ENCODE measurements around the gene F2RL2. TPM values are rescaled to one million over a fixed set of nuclear protein-coding genes. Genes with fewer than 3 reads are reported as not detected.
A peak's percentile ranks its signal among the peaks of the same experiment; 100 is the strongest.

F2RL2 gene
- total and polyA plus RNA-seq, 9 donors, result 0.84 to 3.2 (median 1.0) TPM

DNA sequence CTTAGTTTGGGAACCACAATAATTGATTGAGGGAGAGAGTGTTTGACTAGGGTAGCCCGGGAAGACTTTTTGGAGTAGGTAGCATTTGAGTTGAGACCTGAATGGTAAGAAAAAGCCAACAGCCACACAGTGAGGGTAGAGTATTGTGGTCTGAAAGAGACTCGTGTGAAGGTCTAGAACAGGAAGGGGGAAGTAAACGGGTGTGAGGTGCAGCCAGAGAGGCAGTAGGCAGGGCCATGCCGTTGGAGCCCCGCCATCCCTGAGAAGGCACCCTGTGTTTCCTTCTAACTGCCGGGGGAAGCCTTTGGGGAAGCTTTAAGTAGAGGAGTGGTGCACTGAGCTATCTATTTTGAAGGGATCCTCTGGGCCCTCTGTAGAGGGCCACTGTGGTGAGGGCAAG lies 3.5 kb upstream of the F2RL2 start:
- peaks cover 5% of the 10 kb centered on the region for H3K4me1 ChIP-seq (ENCODE audit: control insufficient read depth, insufficient read depth, low read length)
- no peak overlapping the region for H3K27ac ChIP-seq (ENCODE audit: low read length)
- H3K36me3 ChIP-seq (ENCODE audit: control insufficient read depth, insufficient read depth, low read length), result no peaks in the 10 kb centered on the region
- no peaks in the 10 kb centered on the region for H3K9me3 ChIP-seq (replicated peaks; ENCODE audit: control insufficient read depth, low read depth, low read length)
- no peak for DNase-seq
- WGBS (ENCODE audit: insufficient coverage), result 73% methylated on average over 6 of the region's 6 CpGs
- no peak overlapping the region for H3K4me3 ChIP-seq (ENCODE audit: low read length)
- no peaks in the 10 kb centered on the region for H3K27me3 ChIP-seq (ENCODE audit: control insufficient read depth, insufficient read depth, low read length)

DNA sequence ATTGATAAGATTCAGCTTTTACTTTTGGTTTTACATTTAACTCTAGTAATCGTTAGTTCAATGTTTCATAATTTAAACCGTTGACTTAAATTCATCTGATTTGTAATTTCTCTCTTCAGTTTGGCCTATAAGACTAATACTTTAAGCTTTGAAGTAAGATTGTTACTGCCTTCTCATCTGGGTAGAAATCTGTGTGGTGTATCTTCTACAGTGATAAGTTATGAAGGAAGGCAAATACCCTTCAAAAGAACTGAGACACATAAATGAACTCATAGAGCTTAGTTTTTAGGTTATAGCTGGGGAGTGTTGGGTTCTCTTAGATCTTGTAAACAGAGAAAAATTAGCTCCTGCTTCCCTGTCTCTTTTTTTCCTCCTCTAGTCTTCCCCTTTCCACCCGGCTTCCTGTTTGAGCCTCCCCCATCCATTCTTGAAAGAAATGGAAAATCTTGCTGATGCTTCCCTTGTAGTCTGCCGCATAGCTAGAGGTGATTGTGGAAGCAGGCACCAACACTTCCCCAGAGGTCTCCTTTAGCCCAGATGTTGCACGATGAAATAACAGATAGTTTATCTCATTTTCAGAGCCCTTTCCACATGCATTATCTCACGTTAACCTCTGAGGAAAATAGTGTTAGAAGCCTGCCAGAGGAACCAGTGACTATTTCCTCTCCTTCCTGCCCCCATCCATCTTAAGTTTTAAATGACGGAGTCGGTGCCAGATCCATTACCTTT lies 2.0 kb upstream of the F2RL2 start:
- peak; percentile 75 for DNase-seq
- Histone ChIP-seq H3K36me3 (ENCODE audit: control insufficient read depth, insufficient read depth, low read length) (no peaks in the 10 kb centered on the region), H3K27me3 (ENCODE audit: control insufficient read depth, insufficient read depth, low read length) (no peaks in the 10 kb centered on the region), H3K4me1 (ENCODE audit: control insufficient read depth, insufficient read depth, low read length) (peaks cover 5% of the 10 kb centered on the region), H3K27ac (ENCODE audit: low read length) (peak overlapping the region; percentile 45), H3K4me3 (ENCODE audit: low read length) (no peak overlapping the region), H3K9me3 (replicated peaks; ENCODE audit: control insufficient read depth, low read depth, low read length) (no peaks in the 10 kb centered on the region)
- WGBS (ENCODE audit: insufficient coverage), result no CpG with 5 or more reads among the region's 8 CpGs

DNA sequence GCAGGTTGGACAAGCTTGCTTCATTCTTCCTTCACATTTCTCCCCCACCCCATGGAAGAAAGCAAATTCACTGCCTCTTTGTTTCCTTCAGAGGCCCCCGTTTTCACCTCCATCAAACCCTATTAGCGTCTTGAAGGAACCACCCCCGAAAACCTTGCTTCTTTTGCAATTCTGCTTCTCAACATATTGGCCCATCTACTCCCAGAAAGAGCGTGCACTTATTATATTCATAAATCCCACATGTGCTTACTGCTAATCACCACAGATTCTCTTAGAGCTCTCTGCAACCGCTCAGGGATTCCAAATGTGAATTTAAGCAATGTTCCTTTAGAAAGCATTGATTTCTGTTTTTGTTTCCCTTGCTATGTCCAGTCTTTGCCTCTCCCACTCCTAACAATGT lies 1.1 kb downstream of the F2RL2 start:
- DNase-seq, result peak; percentile 23
- Histone ChIP-seq H3K27me3 (ENCODE audit: control insufficient read depth, insufficient read depth, low read length) (no peaks in the 10 kb centered on the region), H3K4me1 (ENCODE audit: control insufficient read depth, insufficient read depth, low read length) (peaks cover 5% of the 10 kb centered on the region), H3K9me3 (replicated peaks; ENCODE audit: control insufficient read depth, low read depth, low read length) (no peaks in the 10 kb centered on the region), H3K27ac (ENCODE audit: low read length) (peak overlapping the region; percentile 45), H3K36me3 (ENCODE audit: control insufficient read depth, insufficient read depth, low read length) (no peaks in the 10 kb centered on the region), H3K4me3 (ENCODE audit: low read length) (peak overlapping the region; percentile 5)
- WGBS (ENCODE audit: insufficient coverage), result 57% methylated on average over 4 of the region's 5 CpGs

DNA sequence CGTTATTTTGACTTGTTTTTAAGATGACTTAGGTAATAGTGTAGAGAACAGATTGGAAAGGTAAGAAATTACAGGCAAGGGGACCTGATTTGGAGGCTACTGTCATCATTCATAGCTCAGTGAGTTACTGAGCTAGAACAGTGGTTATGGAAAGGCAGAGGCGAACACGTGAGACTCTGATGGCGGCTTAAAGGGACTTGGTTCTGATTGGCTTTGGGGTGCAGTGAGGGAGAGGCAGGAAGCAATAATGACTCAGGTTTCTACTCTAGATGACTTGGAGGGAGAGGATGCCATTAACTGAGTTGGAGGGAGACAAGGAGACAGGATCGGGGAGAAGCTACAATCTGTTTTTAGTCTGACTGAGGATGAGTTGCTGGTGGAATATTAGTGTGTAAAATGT lies 3.0 kb downstream of the F2RL2 start:
- Histone ChIP-seq H3K9me3 (replicated peaks; ENCODE audit: control insufficient read depth, low read depth, low read length) (no peaks in the 10 kb centered on the region), H3K36me3 (ENCODE audit: control insufficient read depth, insufficient read depth, low read length) (no peaks in the 10 kb centered on the region), H3K4me1 (ENCODE audit: control insufficient read depth, insufficient read depth, low read length) (peaks cover 5% of the 10 kb centered on the region), H3K27me3 (ENCODE audit: control insufficient read depth, insufficient read depth, low read length) (no peaks in the 10 kb centered on the region), H3K4me3 (ENCODE audit: low read length) (no peak overlapping the region), H3K27ac (ENCODE audit: low read length) (no peak overlapping the region)
- DNase-seq, result no peak
- WGBS (ENCODE audit: insufficient coverage), result 87% methylated on average over 5 of the region's 5 CpGs

DNA sequence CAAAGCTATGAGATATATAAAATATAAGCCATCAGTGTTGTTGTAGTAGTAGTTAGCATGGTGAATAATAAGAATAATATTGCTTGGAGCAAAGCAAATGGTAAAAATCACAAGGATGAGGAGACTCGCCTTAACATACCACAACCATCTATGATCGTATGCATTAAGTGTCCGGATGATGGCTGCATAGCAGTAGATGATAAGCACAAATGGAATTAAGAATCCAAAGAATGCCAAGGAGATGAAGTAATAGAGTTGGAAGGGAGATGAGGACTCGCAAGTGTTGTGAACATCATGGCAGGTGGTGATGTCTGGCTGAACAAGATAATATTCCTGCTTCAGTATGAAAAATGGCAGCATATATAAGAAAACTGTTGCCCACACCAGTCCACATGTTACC lies 5.5 kb downstream of the F2RL2 start:
- WGBS (ENCODE audit: insufficient coverage), result 83% methylated on average over 1 of the region's 4 CpGs
- no peak for DNase-seq
- H3K27me3 ChIP-seq (ENCODE audit: control insufficient read depth, insufficient read depth, low read length), result no peaks in the 10 kb centered on the region
- H3K4me3 ChIP-seq (ENCODE audit: low read length), result no peak overlapping the region
- H3K4me1 ChIP-seq (ENCODE audit: control insufficient read depth, insufficient read depth, low read length), result peaks cover 5% of the 10 kb centered on the region
- H3K9me3 ChIP-seq (replicated peaks; ENCODE audit: control insufficient read depth, low read depth, low read length), result no peaks in the 10 kb centered on the region
- H3K27ac ChIP-seq (ENCODE audit: low read length), result no peak overlapping the region
- no peaks in the 10 kb centered on the region for H3K36me3 ChIP-seq (ENCODE audit: control insufficient read depth, insufficient read depth, low read length)

DNA sequence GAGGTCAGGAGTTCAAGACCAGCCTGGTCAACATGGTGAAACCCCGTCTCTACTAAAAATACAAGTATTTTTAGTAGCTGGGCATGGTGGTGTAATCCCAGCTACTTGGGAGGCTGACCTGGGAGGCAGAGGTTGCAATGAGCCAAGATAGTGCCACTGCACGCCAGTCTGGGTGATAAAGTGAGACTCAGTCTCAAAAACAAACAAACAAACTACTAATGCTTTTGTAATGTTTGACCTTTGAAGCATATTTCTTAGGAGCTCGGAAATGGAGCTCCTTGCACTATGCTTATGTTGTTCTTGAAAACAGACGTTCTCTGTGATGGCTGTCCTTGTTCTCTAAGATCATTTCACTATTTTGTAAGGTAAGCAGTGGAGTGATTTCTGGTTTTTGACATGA lies 6.0 kb downstream of the F2RL2 start:
- no CpG with 5 or more reads among the region's 4 CpGs for WGBS (ENCODE audit: insufficient coverage)
- DNase-seq, result no peak
- no peak overlapping the region for H3K4me3 ChIP-seq (ENCODE audit: low read length)

DNA sequence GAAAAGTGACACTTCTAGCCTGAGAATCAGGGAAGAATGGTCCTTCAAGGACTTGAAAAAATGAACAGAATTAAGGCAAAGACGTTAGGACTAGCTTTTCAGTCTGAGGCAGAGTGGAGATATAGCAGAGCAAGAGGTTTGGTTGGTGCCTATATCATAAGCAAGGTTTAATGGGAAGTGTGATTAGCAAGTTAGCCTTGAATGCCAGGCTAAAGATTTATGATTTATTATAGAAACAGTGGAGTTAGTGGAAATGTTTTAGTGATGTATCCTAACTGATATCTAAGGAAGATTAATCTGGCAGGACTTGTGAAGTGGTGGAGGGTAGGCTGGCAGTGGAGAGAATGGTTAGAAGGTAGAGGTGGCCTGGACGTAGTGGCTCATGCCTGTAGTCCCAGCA lies 7.0 kb downstream of the F2RL2 start:
- no peak for DNase-seq
- Histone ChIP-seq H3K27ac (ENCODE audit: low read length) (no peak overlapping the region), H3K4me1 (ENCODE audit: control insufficient read depth, insufficient read depth, low read length) (no peaks in the 10 kb centered on the region), H3K36me3 (ENCODE audit: control insufficient read depth, insufficient read depth, low read length) (no peaks in the 10 kb centered on the region), H3K27me3 (ENCODE audit: control insufficient read depth, insufficient read depth, low read length) (no peaks in the 10 kb centered on the region), H3K4me3 (ENCODE audit: low read length) (no peak overlapping the region), H3K9me3 (replicated peaks; ENCODE audit: control insufficient read depth, low read depth, low read length) (no peaks in the 10 kb centered on the region)
- WGBS (ENCODE audit: insufficient coverage), result 78% methylated on average over 2 of the region's 2 CpGs

More for the DNA sequence above, 6.0 kb downstream of the F2RL2 start:
- Histone ChIP-seq H3K9me3 (replicated peaks; ENCODE audit: control insufficient read depth, low read depth, low read length) (no peaks in the 10 kb centered on the region), H3K36me3 (ENCODE audit: control insufficient read depth, insufficient read depth, low read length) (no peaks in the 10 kb centered on the region), H3K27me3 (ENCODE audit: control insufficient read depth, insufficient read depth, low read length) (no peaks in the 10 kb centered on the region), H3K27ac (ENCODE audit: low read length) (no peak overlapping the region), H3K4me1 (ENCODE audit: control insufficient read depth, insufficient read depth, low read length) (peaks cover 4% of the 10 kb centered on the region)

DNA sequence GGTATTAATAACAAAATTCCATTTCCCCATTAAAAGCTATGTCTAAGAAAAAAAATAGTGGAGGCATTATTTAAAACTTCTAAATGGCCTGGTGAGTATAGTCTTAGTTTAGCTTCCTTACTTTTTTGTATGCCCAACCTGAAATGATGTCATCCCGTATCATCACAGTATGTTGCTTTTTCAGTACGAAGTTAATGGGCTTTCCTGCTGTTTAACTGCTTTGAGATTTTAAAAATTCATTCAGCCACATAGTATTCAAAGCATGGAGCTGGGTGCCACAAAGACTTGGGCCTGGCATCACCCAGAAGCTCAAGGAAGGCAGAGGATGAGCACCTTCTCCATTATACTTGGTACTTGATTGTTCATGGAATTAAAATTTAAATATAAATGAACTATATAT lies 7.4 kb downstream of the F2RL2 start:
- H3K4me1 ChIP-seq (ENCODE audit: control insufficient read depth, insufficient read depth, low read length), result no peaks in the 10 kb centered on the region
- H3K9me3 ChIP-seq (replicated peaks; ENCODE audit: control insufficient read depth, low read depth, low read length), result no peaks in the 10 kb centered on the region
- DNase-seq, result no peak
- no peaks in the 10 kb centered on the region for H3K27me3 ChIP-seq (ENCODE audit: control insufficient read depth, insufficient read depth, low read length)
- WGBS (ENCODE audit: insufficient coverage), result no CpG with 5 or more reads among the region's 2 CpGs
- no peak overlapping the region for H3K27ac ChIP-seq (ENCODE audit: low read length)
- no peak overlapping the region for H3K4me3 ChIP-seq (ENCODE audit: low read length)
- H3K36me3 ChIP-seq (ENCODE audit: control insufficient read depth, insufficient read depth, low read length), result no peaks in the 10 kb centered on the region

DNA sequence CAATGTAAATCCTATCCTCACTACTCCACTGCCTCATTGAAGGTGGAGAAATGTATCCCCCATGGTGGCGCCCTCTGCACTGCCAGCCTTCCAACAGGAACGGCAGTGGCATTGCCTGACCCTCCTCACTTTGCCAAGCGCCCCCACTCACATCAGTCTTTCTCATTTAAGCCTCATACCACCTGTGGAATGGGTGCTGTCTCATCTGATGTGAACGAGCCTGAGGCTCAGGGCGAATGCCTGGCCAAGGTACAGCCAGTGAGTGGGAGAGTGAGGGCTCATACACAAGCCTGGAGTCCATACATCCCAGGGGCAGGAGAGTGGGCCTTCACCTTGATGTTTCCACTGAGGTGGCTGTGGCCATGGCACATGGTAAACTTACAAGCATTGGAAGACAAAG lies 10.3 kb downstream of the F2RL2 start:
- WGBS (ENCODE audit: insufficient coverage), result 75% methylated on average over 5 of the region's 5 CpGs
- no peak overlapping the region for H3K4me3 ChIP-seq (ENCODE audit: low read length)
- no peak for DNase-seq

DNA sequence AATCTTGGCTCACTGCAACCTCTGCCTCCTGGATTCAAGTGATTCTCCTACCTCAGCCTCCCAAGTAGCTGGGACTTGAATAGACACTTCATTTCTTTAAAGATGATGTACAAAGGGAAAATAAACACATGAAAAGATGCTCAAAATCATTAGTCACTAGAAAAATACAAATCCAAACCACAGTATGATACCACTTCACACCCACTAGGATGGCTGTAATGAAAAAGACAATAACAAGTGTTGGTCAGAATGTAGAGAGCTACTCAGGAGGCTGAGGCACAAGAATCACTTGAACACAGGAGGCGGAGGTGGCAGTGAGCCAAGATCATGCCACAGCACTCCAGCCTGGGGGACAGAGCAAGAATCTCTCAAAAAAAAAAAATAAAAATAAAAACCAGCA lies 13.0 kb downstream of the F2RL2 start:
- whole genome bisulfite sequencing (ENCODE audit: insufficient coverage), result no CpG with 5 or more reads among the region's 1 CpG
- DNase-seq, result no peak
- H3K4me1 ChIP-seq (ENCODE audit: control insufficient read depth, insufficient read depth, low read length), result peaks cover 4% of the 10 kb centered on the region
- H3K27me3 ChIP-seq (ENCODE audit: control insufficient read depth, insufficient read depth, low read length), result no peaks in the 10 kb centered on the region
- H3K27ac ChIP-seq (ENCODE audit: low read length), result no peak overlapping the region
- H3K9me3 ChIP-seq (replicated peaks; ENCODE audit: control insufficient read depth, low read depth, low read length), result no peaks in the 10 kb centered on the region
- H3K36me3 ChIP-seq (ENCODE audit: control insufficient read depth, insufficient read depth, low read length), result no peaks in the 10 kb centered on the region
- no peak overlapping the region for H3K4me3 ChIP-seq (ENCODE audit: low read length)

More for the DNA sequence above, 10.3 kb downstream of the F2RL2 start:
- Histone ChIP-seq H3K27me3 (ENCODE audit: control insufficient read depth, insufficient read depth, low read length) (no peaks in the 10 kb centered on the region), H3K36me3 (ENCODE audit: control insufficient read depth, insufficient read depth, low read length) (no peaks in the 10 kb centered on the region), H3K27ac (ENCODE audit: low read length) (no peak overlapping the region), H3K4me1 (ENCODE audit: control insufficient read depth, insufficient read depth, low read length) (no peaks in the 10 kb centered on the region), H3K9me3 (replicated peaks; ENCODE audit: control insufficient read depth, low read depth, low read length) (no peaks in the 10 kb centered on the region)

DNA sequence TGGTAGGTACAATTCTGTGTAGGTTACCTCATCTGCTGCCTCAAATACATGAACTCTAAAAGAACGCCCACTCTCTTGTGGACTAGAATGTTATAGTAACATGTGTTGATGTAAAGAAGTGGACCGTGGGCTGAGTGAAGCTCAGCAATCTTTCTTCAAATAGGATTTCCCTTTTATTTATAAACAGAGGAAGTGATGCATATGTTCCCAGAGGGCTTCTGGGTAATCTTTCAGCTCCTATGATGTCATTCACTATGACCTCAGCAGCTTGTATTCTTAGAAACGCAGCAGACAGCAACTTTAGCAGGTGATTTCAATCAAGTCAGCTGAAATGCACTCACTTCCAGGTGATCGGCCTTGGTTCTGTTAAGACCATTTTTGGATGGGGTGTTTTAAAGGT lies 14.4 kb downstream of the F2RL2 start:
- H3K4me1 ChIP-seq (ENCODE audit: control insufficient read depth, insufficient read depth, low read length), result peaks cover 4% of the 10 kb centered on the region
- DNase-seq, result peak; percentile 88
- H3K4me3 ChIP-seq (ENCODE audit: low read length), result no peak overlapping the region
- no peaks in the 10 kb centered on the region for H3K36me3 ChIP-seq (ENCODE audit: control insufficient read depth, insufficient read depth, low read length)
- no peaks in the 10 kb centered on the region for H3K9me3 ChIP-seq (replicated peaks; ENCODE audit: control insufficient read depth, low read depth, low read length)
- no peaks in the 10 kb centered on the region for H3K27me3 ChIP-seq (ENCODE audit: control insufficient read depth, insufficient read depth, low read length)
- 0% methylated on average over 1 of the region's 4 CpGs for WGBS (ENCODE audit: insufficient coverage)
- H3K27ac ChIP-seq (ENCODE audit: low read length), result peak overlapping the region; percentile 11

Data from muscle of leg (tissue), 11 donors.